BLaER1 (cell line): ENCODE measurements around the gene ACTL7A.
"Not testable (repeated sequence)": the region's sequence is repeated elsewhere in the genome, so short reads cannot be mapped to it uniquely, and the experiment has no call there.

Experiments
- H3K27ac ChIP-seq: shearing (Covaris generic); formaldehyde crosslinking; 2 replicates; pipeline ENCODE4 v1.8.1; 2022
- H3K27me3 ChIP-seq: shearing (Covaris generic); formaldehyde crosslinking; 2 replicates; pipeline ENCODE4 v1.8.1; 2022
- H3K36me3 ChIP-seq: shearing (Covaris generic); formaldehyde crosslinking; 2 replicates; pipeline ENCODE4 v1.8.1; 2022
- H3K4me1 ChIP-seq: shearing (Covaris generic); formaldehyde crosslinking; 2 replicates; pipeline ENCODE4 v1.8.1; 2022
- H3K4me2 ChIP-seq: shearing (Covaris generic); formaldehyde crosslinking; 2 replicates; pipeline ENCODE4 v1.8.1; 2022
- H3K4me3 ChIP-seq: shearing (Covaris generic); formaldehyde crosslinking; 2 replicates; pipeline ENCODE4 v1.8.1; 2022
- H3K9ac ChIP-seq: shearing (Covaris generic); formaldehyde crosslinking; 2 replicates; pipeline ENCODE4 v1.8.1; 2022
- H3K9me3 ChIP-seq: shearing (Covaris generic); formaldehyde crosslinking; 2 replicates; pipeline ENCODE4 v1.8.1; 2022
- H4K20me1 ChIP-seq: shearing (Covaris generic); formaldehyde crosslinking; 2 replicates; pipeline ENCODE4 v1.8.1; 2022
- Cebpa-rat ChIP-seq: shearing (Covaris generic); IDR thresholded peaks from 2 replicates; pipeline ENCODE4 v1.8.1; 2022

The ACTL7A gene

DNA sequence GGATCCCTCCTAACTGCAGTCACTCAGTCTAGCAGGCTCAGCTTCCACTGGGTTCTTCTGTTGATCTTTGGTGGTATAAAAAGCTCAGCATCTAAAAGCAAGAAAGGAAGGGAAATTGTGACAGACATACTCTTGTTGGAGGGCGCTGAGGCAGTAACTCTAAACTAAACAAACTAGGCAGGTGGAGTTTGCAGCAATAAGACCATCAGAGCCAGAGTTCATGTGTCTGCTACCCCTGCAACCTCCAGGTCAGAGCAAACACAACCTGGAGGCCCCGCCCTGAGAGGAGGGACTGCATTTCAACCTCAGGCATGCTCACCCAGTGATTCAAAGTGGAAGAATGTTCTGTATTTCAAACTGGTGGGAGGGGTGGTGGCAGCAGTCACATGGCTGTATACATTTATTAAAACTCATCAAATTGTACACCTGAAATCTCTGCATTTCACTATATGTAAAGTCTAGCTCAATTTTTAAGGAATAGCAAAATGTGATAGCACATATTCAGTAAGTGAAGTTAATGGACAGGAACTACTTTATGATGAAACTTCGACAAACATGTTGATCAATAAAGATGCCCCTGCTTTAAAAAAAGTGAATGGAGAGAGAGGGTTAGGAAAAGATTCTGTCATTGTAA, 7.1 kb downstream of the ACTL7A start:
- no peaks in the 10 kb centered on the region for H3K27me3 ChIP-seq
- H3K4me1 ChIP-seq = no peaks in the 10 kb centered on the region
- no peak overlapping the region for H3K4me3 ChIP-seq
- H3K9me3 ChIP-seq = peaks cover 20% of the 10 kb centered on the region
- H3K36me3 ChIP-seq = peaks cover 58% of the 10 kb centered on the region
- H4K20me1 ChIP-seq = no peaks in the 10 kb centered on the region
- no peak overlapping the region for H3K27ac ChIP-seq
- no peak overlapping the region for H3K4me2 ChIP-seq
- no peak for TF ChIP-seq Cebpa-rat
- no peak overlapping the region for H3K9ac ChIP-seq

DNA sequence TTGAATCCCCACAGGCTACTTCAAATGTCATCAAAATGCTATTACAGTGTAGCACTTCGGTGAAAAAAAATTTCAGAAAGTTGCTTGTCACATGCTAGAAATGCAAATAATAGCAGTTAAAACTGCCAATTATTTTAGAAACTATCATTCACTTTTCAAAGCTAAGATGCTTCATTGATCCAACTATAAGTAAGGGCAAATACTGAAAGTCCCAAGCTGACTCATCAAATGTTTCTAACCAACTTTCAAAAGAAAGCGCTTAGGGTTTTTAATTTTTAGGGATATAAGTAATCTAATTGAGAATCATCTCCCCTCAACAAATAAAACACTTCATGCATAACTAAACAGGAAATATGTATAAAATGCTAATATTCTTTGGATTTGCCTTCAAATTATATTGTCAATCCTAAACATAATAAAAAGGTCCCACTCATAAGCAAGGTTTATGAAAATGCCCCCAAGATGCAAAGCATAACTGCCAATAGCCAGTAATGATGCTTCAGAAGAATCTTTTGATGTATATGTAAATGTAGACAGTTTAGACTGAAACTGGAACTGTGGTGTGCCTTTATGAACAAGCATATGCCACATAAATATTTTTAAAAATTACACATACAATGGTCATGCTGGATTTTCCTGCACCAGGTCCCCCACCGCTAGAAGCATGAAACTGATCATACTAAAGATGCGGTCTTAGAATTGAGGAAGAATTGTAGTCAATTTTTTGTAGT, 12.2 kb downstream of the ACTL7A start:
- no peak overlapping the region for H3K27ac ChIP-seq
- H3K9me3 ChIP-seq = peaks cover 20% of the 10 kb centered on the region
- no peak overlapping the region for H3K4me2 ChIP-seq
- H3K36me3 ChIP-seq = peaks cover 98% of the 10 kb centered on the region
- no peaks in the 10 kb centered on the region for H3K4me1 ChIP-seq
- TF ChIP-seq Cebpa-rat = no peak
- no peaks in the 10 kb centered on the region for H3K27me3 ChIP-seq
- H3K4me3 ChIP-seq = no peak overlapping the region
- H3K9ac ChIP-seq = no peak overlapping the region
- H4K20me1 ChIP-seq = no peaks in the 10 kb centered on the region

DNA sequence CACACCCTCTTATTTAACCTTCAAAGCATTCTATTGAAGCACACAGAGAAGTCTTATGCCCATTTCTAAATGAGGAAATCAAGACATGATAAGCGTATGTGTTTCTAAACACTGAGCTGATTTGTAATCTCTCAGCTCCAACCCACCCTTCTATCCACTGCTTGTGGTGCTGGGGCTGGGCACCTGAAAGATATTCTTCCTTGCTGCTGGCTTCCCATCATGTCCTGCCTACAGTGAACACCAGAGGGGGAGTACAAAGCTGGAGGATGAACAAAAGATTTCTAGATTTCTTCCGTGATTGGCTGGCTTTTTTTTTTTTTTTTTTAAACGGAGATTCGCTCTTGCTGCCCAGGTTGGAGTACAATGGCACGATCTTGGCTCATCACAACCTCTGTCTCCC, 14.4 kb downstream of the ACTL7A start:
- Histone ChIP-seq H3K27me3 (no peaks in the 10 kb centered on the region), H3K4me1 (no peaks in the 10 kb centered on the region), H3K9ac (no peak overlapping the region), H3K9me3 (peaks cover 15% of the 10 kb centered on the region), H3K4me3 (no peak overlapping the region), H3K27ac (no peak overlapping the region), H3K36me3 (peaks cover 86% of the 10 kb centered on the region), H3K4me2 (no peak overlapping the region), H4K20me1 (no peaks in the 10 kb centered on the region)
- no peak for TF ChIP-seq Cebpa-rat

DNA sequence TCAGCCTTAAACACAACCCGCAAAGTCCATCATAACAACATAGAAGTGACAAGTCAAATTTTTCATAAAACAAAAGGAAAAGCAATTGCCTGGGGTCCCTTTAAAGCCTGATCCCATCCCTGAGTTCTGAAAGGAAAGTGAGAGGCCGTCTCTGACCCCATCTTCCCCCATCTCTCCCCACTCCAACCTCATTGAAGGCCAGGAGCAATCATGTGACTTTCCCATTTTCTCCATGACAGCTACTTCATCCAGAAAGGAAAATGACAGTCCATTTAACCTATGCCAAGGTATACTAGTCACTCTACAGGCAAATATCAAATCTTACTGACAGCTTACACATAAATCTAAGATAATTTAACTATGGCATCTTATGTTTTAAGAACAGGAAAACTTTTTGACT, 15.5 kb downstream of the ACTL7A start:
- H4K20me1 ChIP-seq = no peaks in the 10 kb centered on the region
- 0 out of 2 replicates have a peak, but pooled peaks cover 4% of the 10 kb centered on the region for H3K9me3 ChIP-seq
- peaks cover 83% of the 10 kb centered on the region for H3K36me3 ChIP-seq
- no peaks in the 10 kb centered on the region for H3K27me3 ChIP-seq
- H3K4me1 ChIP-seq = no peaks in the 10 kb centered on the region
- no peak for TF ChIP-seq Cebpa-rat
- no peak overlapping the region for H3K27ac ChIP-seq
- no peak overlapping the region for H3K9ac ChIP-seq
- H3K4me3 ChIP-seq = no peak overlapping the region
- no peak overlapping the region for H3K4me2 ChIP-seq

DNA sequence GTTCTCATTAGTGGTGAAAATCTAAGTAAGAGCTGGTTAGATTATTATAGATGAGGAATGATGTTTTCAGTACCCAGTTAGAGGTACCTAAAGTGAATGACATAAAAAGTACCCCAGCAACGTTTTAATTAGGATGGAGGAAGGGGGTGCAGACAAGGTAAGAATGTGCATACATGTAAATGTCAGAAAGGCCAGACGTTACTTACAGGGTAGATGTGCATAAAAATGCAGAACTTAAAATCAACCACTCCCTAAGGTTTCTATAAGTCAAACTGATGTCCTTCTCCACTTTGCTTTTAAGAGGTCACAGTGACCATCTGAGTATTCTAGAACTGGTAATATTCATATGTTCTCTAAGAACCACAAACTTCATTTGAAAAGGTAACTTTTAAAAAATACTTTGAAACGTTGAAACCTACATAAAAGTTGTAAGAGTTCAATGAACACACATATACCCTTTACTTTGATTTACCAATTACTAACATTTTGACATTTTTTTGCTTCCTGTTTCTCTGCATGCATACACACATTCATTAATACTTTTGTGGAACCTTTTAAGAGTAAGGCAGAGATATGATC, 18.8 kb downstream of the ACTL7A start:
- Histone ChIP-seq H3K4me3 (no peak overlapping the region), H3K4me2 (no peak overlapping the region), H4K20me1 (no peaks in the 10 kb centered on the region), H3K27ac (no peak overlapping the region), H3K9ac (no peak overlapping the region), H3K36me3 (peaks cover 63% of the 10 kb centered on the region), H3K9me3 (no peaks in the 10 kb centered on the region), H3K4me1 (no peaks in the 10 kb centered on the region), H3K27me3 (no peaks in the 10 kb centered on the region)
- no peak for TF ChIP-seq Cebpa-rat

DNA sequence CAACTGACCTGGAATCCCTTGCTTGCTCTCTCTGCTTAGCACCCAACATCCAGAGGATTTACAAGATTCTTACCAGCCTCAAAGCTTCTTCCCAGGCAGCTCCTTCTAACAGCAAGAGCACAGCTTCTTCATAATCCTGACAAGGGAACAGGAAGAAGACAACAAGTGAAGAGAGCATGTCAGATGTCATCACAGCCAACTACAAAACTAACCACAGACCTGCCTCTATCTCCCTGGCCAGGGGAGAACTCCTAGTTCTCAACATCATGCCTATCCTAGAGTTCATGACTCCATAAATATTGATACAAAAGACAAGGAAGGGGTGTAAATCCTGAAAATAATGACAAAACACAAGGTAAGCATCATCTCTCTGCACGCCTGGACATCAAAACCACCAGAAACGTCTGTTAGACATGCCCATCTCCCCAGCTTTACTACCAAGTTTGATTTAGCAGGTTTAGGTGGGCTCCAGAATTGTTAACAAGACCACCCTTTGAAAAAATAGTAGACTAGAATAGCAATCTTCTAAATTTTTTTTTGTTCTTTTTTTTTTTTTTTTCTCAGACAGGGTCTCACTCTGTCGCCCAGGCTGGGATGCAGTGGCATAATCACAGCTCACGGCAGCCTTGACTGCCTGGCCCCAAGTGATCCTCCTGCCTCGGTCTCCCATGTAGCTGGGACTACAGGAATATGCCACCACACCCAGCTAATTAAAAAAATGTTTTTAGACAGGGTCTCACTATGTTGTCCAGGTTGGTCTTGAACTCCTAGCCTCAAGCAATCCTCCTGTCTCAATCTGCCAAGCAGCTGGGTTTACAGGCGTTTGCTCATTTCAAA, 20.2 kb downstream of the ACTL7A start:
- peaks cover 59% of the 10 kb centered on the region for H3K36me3 ChIP-seq
- no peaks in the 10 kb centered on the region for H4K20me1 ChIP-seq
- no peaks in the 10 kb centered on the region for H3K9me3 ChIP-seq
- H3K4me3 ChIP-seq = no peak overlapping the region
- no peak overlapping the region for H3K4me2 ChIP-seq
- H3K9ac ChIP-seq = no peak overlapping the region
- H3K27ac ChIP-seq = no peak overlapping the region
- TF ChIP-seq Cebpa-rat = no peak
- no peaks in the 10 kb centered on the region for H3K27me3 ChIP-seq
- no peaks in the 10 kb centered on the region for H3K4me1 ChIP-seq

DNA sequence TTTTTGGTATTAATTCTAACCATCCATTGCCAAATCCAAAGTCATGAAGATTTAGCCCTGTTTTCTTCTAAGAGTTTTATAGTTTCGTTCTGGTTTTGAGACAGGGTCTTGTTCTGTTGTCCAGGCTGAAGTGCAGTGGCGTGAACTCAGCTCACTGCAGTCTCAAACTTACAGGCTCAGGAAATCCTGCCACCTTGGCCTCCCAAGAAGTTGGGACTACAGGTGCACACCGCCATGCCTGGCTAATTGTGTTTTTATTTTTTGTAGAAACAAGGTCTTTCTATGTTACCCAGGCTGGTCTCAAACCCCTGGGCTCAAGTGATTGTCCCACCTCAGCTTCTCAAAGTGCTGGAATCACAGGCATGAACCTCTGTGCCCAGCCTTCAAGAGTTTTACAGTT, 21.0 kb downstream of the ACTL7A start:
- Histone ChIP-seq H3K9me3 (no peaks in the 10 kb centered on the region), H3K4me3 (no peak overlapping the region), H3K36me3 (peaks cover 59% of the 10 kb centered on the region), H4K20me1 (no peaks in the 10 kb centered on the region), H3K27me3 (no peaks in the 10 kb centered on the region), H3K9ac (no peak overlapping the region), H3K4me1 (no peaks in the 10 kb centered on the region), H3K4me2 (no peak overlapping the region), H3K27ac (no peak overlapping the region)
- no peak for TF ChIP-seq Cebpa-rat

DNA sequence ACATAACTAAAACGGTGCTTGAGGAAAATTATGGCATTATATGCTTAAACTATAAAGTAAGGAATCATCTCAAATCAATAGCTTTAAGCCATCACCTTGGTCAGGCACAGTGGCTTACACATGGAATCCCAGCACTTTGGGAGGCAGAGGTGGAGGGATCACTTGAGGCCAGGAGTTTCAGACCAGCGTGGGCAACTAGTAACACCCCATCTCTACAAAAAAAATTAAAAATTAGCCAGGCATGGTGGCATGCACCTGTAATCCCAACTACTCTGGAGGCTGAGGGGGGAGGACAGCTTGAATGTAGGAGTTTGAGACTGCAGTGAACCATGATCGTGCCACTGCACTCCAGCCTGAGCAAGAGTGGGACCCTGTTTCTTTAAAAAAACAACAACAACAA, 22.6 kb downstream of the ACTL7A start:
- Histone ChIP-seq H3K9me3 (no peaks in the 10 kb centered on the region), H3K4me2 (no peak overlapping the region), H3K9ac (no peak overlapping the region), H4K20me1 (no peaks in the 10 kb centered on the region), H3K27me3 (no peaks in the 10 kb centered on the region), H3K4me1 (no peaks in the 10 kb centered on the region), H3K36me3 (peaks cover 58% of the 10 kb centered on the region), H3K27ac (no peak overlapping the region), H3K4me3 (no peak overlapping the region)
- TF ChIP-seq Cebpa-rat = no peak

DNA sequence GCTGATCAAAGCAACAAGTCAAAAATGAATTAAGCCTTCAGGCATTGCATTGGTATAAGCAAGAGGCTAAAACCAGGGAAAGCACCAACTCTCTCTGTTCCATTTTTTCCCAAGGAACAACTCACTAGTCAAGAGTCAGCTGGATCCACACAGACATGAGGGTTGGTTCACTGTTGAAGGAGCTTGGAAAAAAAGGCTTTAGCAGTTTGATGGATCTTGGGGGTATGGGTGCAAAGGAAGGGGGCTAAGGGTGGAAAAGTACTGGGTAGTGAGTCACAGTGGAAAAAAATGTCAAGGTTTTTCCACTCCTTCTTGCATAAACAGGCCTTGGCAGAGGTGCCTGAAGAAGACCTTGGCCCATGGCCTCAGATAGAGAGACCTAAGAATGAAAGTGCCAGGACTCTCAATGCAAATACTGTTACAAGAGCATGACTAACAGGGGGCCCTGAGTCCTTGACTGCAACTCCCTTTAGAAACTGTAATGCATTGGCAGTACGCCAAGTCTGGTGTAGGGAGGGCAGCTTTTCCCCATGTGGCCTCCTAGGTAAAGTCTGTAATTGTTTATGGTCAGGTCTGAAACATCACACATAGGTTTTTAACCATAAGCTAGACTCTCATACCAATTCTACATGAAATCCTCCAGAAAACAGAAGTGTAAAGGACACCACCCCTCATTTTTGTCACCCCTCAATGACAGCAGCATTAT, 23.7 kb downstream of the ACTL7A start:
- Histone ChIP-seq H3K4me1 (no peaks in the 10 kb centered on the region), H3K27me3 (no peaks in the 10 kb centered on the region), H3K9me3 (no peaks in the 10 kb centered on the region), H4K20me1 (no peaks in the 10 kb centered on the region), H3K4me2 (no peak overlapping the region), H3K4me3 (no peak overlapping the region), H3K36me3 (peaks cover 64% of the 10 kb centered on the region), H3K9ac (no peak overlapping the region), H3K27ac (no peak overlapping the region)
- TF ChIP-seq Cebpa-rat = no peak

DNA sequence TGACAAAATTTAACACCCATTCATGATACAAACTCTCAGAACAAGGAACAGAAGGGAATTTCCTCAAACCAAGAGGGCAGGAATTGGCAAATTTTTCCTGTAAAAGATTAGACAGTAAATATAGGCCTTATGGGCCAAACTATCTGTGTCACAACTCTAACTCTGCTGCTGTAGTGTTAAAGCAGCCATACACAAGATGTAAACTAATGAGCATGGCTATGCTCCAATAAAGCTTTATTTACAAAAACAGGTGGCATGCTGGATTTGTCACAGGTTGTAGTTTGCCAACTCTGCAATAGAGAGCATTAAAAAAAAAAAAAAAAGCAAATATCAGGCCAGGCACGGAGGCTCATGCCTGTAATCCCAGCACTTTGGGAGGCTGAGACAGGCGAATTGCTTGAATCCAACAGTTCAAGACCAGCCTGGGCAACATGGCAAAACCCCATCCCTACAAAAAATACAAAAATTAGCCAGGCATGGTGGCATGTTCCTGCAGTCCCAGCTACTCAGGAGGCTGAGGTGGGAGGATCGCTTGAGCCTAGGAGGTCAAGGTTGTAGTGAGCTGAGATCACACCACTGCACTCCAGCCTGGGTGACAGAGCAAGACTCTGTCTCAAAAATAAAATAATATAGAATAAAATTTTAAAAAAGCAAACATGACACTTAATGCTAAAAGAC, 24.7 kb downstream of the ACTL7A start:
- not testable (repeated sequence) for H4K20me1 ChIP-seq, H3K27ac ChIP-seq, H3K9ac ChIP-seq, H3K4me1 ChIP-seq, H3K4me3 ChIP-seq, H3K9me3 ChIP-seq, H3K4me2 ChIP-seq, H3K27me3 ChIP-seq
- H3K36me3 ChIP-seq = peaks cover 73% of the 10 kb centered on the region
